Caco-2 (cell line): Measurements from ENCODE around the gene SFSWAP. TPM values are rescaled to one million over a fixed set of nuclear protein-coding genes. Genes with fewer than 3 reads are reported as not detected.
"Not testable (repeated sequence)": the region's sequence is repeated elsewhere in the genome, so short reads cannot be mapped to it uniquely, and the experiment has no call there.

ENCODE experiments used
- BruUV-seq: library from RNA; stranded (reverse); fragments of 400-500 nt; replicated peaks from 2 replicates; lab custom pipeline; 2021; lab: Mats Ljungman, UMichigan
- CTCF ChIA-PET: fragments of 300-600 bp; sonication (Branson Sonifier 250); formaldehyde crosslinking; loops from one replicate; lab custom pipeline; 2022; ENCODE audit warnings: antibody characterized with exemption; lab: Charles Lee
- POLR2A ChIA-PET: fragments of 300-600 bp; sonication (Branson Sonifier 250); formaldehyde crosslinking; loops from one replicate; lab custom pipeline; 2022; ENCODE audit warnings: antibody characterized with exemption; lab: Charles Lee
- DNase-seq, 2 experiments: peaks; one replicate each; pipeline versions ENCODE4 v3.0.0 to v3.0.0-alpha.2; 2020 to 2022
- H3K27me3 ChIP-seq: replicated peaks from 2 replicates; pipeline ENCODE4 v1.6.0; 2011; ENCODE audit warnings: low read length; ENCODE audit not compliant: control insufficient read depth, insufficient read depth
- H3K36me3 ChIP-seq: 2 replicates; pipeline ENCODE4 v1.5.1; 2011; ENCODE audit warnings: low read length; ENCODE audit not compliant: control insufficient read depth, insufficient read depth
- H3K4me1 ChIP-seq: fragments of 250-450 bp; sonication (Bioruptor Pico); 2 replicates; pipeline ENCODE4 v1.5.1; 2020; ENCODE audit warnings: mild to moderate bottlenecking
- H3K4me3 ChIP-seq: 2 replicates; pipeline ENCODE4 v1.5.1; 2011; ENCODE audit warnings: low read depth, mild to moderate bottlenecking, control low read depth, low read length
- H3K9me3 ChIP-seq: fragments of 250-450 bp; sonication (Bioruptor Pico); 2 replicates; pipeline ENCODE4 v1.5.1; 2020; ENCODE audit warnings: mild to moderate bottlenecking, moderate library complexity
- H3K27ac Mint-ChIP-seq: one replicate; pipeline ENCODE4 v1.8.0; 2022; ENCODE audit warnings: mixed read lengths; ENCODE audit not compliant: unreplicated experiment
- H3K27me3 Mint-ChIP-seq: one replicate; pipeline ENCODE4 v1.8.0; 2022; ENCODE audit warnings: mixed read lengths; ENCODE audit not compliant: insufficient read depth, unreplicated experiment
- H3K36me3 Mint-ChIP-seq: one replicate; pipeline ENCODE4 v1.8.0; 2022; ENCODE audit warnings: mild to moderate bottlenecking, mixed read lengths; ENCODE audit not compliant: insufficient read depth, unreplicated experiment
- H3K4me1 Mint-ChIP-seq: one replicate; pipeline ENCODE4 v1.8.0; 2022; ENCODE audit warnings: low read depth, mixed read lengths; ENCODE audit not compliant: unreplicated experiment
- H3K4me3 Mint-ChIP-seq: one replicate; pipeline ENCODE4 v1.8.0; 2022; ENCODE audit warnings: mild to moderate bottlenecking, moderate library complexity, mixed read lengths; ENCODE audit not compliant: unreplicated experiment
- H3K9me3 Mint-ChIP-seq: one replicate; pipeline ENCODE4 v1.8.0; 2022; ENCODE audit warnings: mixed read lengths; ENCODE audit not compliant: unreplicated experiment
- CTCF ChIP-seq, 2 experiments: fragments of 200-600 bp in 1 of 2; IDR thresholded peaks; 1 replicate in 1 of 2; 2 replicates in 1 of 2; pipeline versions ENCODE4 v1.5.1 to v1.8.0; 2011 to 2022; ENCODE audit warnings: antibody characterized with exemption in 1 of 2, control low read depth in 1 of 2, inconsistent platforms in 1 of 2, low read depth in 1 of 2, low read length in 1 of 2, mild to moderate bottlenecking in 1 of 2, moderate library complexity in 1 of 2; ENCODE audit not compliant: insufficient read depth in 1 of 2, severe bottlenecking in 1 of 2, unreplicated experiment in 1 of 2
- intact Hi-C: fragments of 100-400 bp; cut with micrococcal nuclease; formaldehyde crosslinking; loops from one replicate; pipeline ENCODE4 v1.10.0; 2022; ENCODE audit not compliant: unreplicated experiment
- total RNA-seq: library from RNA; stranded (reverse); gene quantifications from 2 replicates; pipeline ENCODE4 v1.2.3, GENCODE V29; 2022

The SFSWAP gene
- total RNA-seq, 1 experiment from 2014 or later = 42.3 TPM

DNA sequence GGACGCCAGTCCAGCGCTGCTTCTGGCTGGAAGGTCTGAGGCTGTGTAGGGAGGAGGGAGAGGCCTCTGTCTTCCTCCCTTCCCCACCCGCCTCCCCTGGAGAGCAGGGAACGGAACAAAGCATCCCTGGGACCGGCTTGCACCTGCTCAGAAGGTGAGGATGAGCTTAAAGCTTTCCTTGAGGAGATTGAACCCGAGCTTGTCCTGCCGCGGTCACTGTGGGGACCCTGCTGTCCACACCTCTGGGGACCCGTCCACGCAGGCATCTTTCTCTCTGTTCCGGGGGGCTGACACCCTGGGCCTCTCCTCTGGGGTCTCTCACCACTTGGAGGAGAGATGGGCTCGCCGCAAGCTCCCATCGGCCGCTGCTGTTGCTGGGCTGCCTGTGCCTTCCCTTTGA lies 33.2 kb upstream of the SFSWAP start:
- Histone ChIP-seq H3K9me3 (no peaks in the 10 kb centered on the region), H3K4me1 (no peaks in the 10 kb centered on the region), H3K27me3 (no peaks in the 10 kb centered on the region), H3K36me3 (no peaks in the 10 kb centered on the region), H3K4me3 (no peak overlapping the region)
- H3K36me3 Mint-ChIP-seq = no peaks in the 10 kb centered on the region
- no peak for TF ChIP-seq CTCF (IDR thresholded peaks at IDR 0.05; ENCODE audit: insufficient read depth in 1 of 2, low read depth in 1 of 2, low read length in 1 of 2, severe bottlenecking in 1 of 2, unreplicated experiment in 1 of 2)
- intact Hi-C loops = no loop called here
- H3K4me3 Mint-ChIP-seq = no peak overlapping the region
- H3K4me1 Mint-ChIP-seq = no peaks in the 10 kb centered on the region
- peaks cover 24% of the 10 kb centered on the region for H3K27me3 Mint-ChIP-seq
- H3K9me3 Mint-ChIP-seq = no peaks in the 10 kb centered on the region
- CTCF ChIA-PET = no interaction called here
- POLR2A ChIA-PET = no interaction called here
- no peak overlapping the region for H3K27ac Mint-ChIP-seq
- DNase-seq = no peak
- BruUV-seq = no TSS peak

- H3K27me3 ChIP-seq, H3K9me3 Mint-ChIP-seq, POLR2A ChIA-PET, H3K4me1 Mint-ChIP-seq, H3K27ac Mint-ChIP-seq, H3K36me3 ChIP-seq, H3K4me1 ChIP-seq, BruUV-seq, DNase-seq, H3K9me3 ChIP-seq, H3K4me3 Mint-ChIP-seq, intact Hi-C loops, H3K4me3 ChIP-seq, CTCF ChIA-PET, H3K36me3 Mint-ChIP-seq: not testable (repeated sequence)
- peaks cover 27% of the 10 kb centered on the region for H3K27me3 Mint-ChIP-seq
Measured at GRCh38 chr12:131678389-131679181, 32.3 kb upstream of the SFSWAP start.

GRCh38 chr12:131679186-131679585 lies 31.7 kb upstream of the SFSWAP start:
- H3K4me3 Mint-ChIP-seq, H3K4me1 ChIP-seq, H3K4me1 Mint-ChIP-seq, H3K36me3 Mint-ChIP-seq, CTCF ChIA-PET, intact Hi-C loops, H3K9me3 ChIP-seq, H3K27me3 ChIP-seq, H3K9me3 Mint-ChIP-seq, H3K27ac Mint-ChIP-seq, POLR2A ChIA-PET, H3K36me3 ChIP-seq, BruUV-seq, H3K4me3 ChIP-seq, DNase-seq: not testable (repeated sequence)
- peaks cover 27% of the 10 kb centered on the region for H3K27me3 Mint-ChIP-seq

DNA sequence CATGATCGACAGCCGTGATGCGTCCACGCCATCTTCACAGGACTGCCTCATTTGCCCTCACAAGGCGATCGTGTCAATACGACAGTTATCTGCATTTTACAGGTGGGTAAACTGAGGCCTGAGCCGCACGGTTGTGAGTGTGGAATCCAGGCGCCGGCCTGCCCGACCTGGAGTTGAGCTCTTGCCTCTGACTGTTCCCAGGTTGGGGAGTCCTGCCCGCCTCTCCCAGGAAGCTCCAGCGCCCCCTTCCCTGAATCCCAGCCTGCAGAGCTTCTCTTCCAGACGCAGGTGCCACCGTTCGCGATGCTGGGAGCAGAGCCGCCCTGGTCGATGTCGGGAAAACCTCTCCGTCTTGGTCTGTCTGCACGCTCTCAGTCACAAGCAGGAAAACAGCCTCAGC lies 31.1 kb upstream of the SFSWAP start:
- H3K4me3 Mint-ChIP-seq, H3K27me3 ChIP-seq, H3K9me3 ChIP-seq, intact Hi-C loops, H3K27ac Mint-ChIP-seq, H3K36me3 Mint-ChIP-seq, H3K4me3 ChIP-seq, BruUV-seq, H3K36me3 ChIP-seq, DNase-seq, H3K4me1 ChIP-seq, POLR2A ChIA-PET, H3K9me3 Mint-ChIP-seq, H3K4me1 Mint-ChIP-seq, CTCF ChIA-PET: not testable (repeated sequence)
- peaks cover 27% of the 10 kb centered on the region for H3K27me3 Mint-ChIP-seq

- H3K9me3 ChIP-seq, H3K4me1 ChIP-seq, BruUV-seq, intact Hi-C loops, H3K4me3 ChIP-seq, DNase-seq, H3K27me3 ChIP-seq, H3K4me3 Mint-ChIP-seq, POLR2A ChIA-PET, H3K27ac Mint-ChIP-seq, CTCF ChIA-PET, H3K9me3 Mint-ChIP-seq, H3K4me1 Mint-ChIP-seq, H3K36me3 Mint-ChIP-seq, H3K36me3 ChIP-seq: not testable (repeated sequence)
- peaks cover 25% of the 10 kb centered on the region for H3K27me3 Mint-ChIP-seq
Measured at GRCh38 chr12:131680392-131681256, 30.3 kb upstream of the SFSWAP start.
